SKM-1 (cell line): ENCODE measurements around the gene KRTAP12-2.
"Not testable (repeated sequence)": the region's sequence is repeated elsewhere in the genome, so short reads cannot be mapped to it uniquely, and the experiment has no call there.

Experiments
- DNase-seq: peaks from one replicate; lab custom pipeline; 2025; ENCODE audit not compliant: unreplicated experiment; lab: John Stamatoyannopoulos, UW

The KRTAP12-2 gene

DNA sequence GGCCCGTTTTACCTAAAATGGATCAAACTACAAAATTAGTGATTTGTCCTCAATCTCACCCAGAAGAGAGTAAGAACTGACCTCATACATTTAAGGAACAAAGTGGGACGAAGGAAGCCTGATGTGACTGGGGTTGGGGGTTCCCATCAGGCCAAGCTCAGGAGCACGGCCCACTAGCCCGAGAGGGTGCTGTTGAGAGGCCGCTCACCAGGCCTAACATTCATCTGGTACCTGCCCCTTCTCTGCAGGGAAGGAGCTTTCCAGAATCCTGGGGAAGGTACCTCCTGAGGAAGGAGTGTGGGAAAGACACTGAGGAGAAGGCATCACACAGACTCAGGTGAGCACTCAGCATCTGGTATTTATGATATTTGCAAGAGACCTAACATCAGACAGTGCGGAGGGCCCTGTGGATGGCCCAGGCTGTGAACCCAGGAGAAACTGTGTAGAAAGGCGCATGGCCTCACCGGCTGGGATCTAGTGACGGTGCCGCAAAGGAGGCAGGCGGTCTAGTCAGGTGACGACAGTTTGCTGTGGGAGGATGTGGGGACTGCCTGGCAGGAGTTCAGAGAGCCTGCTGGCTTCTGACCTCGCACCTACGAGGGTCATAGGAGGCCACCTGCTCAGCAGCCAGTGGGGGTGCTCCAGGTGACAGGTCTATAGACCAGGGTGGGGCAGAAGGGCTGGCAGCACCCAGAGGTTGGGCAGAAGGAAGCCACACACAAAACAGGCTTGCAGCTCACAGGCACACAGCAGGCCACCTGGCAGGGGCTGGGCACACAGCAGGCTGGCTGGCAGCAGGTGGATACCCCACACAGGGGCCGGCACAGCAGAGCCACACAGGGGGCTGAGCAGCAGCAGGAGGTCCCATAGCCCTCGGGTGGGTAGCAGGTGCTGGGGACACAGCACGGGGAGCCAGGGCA is 12.8 kb downstream of the KRTAP12-2 start:
- DNase-seq, result no peak

DNA sequence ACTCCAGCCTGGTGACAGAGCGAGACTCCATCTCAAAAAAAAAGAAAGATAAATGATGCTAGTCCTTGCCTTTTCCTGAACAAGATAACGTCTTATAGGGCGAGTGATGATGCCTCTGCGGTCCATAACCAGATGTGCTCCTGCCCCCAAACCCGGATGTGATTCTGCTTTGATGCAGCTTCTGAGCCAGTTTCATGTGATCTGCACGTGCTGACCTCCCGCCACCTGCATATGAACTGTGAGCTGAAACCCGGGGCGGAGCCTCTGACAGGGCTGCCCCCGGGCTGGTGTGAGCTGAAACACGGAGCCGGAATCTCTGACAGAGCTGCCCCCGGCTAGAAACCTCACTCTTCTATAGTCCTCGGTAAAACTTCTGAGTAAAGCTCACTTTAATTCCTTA is 13.6 kb downstream of the KRTAP12-2 start:
- DNase-seq, result no peak

DNA sequence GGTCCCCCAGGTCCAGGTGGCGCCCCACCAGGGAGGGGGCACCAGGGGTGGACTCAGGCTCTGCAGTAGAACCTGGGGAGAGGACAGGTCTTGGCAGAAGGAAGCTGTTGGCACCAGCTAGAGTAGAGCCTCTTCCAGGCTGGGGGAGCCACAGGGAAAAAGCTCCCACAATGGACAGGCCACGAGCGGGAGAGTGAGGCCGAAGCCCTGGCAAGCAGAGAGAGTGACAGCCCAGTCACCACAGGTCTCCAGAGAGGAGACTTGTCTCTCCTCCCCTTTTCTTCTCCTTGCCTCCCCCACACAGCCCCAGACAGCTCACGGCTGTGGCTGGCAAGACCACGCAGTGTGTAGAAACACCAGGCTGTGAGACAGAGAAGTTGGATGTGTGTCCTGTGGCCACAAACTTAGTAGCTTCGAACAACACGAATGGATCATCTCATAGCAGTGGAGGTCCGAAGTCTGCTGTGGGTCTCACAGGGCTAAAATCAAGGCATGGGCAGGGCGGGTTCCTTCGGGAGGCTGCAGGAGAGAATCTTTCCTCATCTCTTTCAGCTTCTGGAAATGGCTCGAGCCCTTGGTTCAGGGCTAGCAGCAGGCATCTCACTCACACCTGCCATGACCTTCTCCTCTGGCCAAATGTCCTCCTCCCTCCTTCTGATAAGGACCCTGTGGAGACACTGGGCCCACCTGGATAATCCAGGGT is 15.6 kb downstream of the KRTAP12-2 start:
- DNase-seq, result no peak

DNA sequence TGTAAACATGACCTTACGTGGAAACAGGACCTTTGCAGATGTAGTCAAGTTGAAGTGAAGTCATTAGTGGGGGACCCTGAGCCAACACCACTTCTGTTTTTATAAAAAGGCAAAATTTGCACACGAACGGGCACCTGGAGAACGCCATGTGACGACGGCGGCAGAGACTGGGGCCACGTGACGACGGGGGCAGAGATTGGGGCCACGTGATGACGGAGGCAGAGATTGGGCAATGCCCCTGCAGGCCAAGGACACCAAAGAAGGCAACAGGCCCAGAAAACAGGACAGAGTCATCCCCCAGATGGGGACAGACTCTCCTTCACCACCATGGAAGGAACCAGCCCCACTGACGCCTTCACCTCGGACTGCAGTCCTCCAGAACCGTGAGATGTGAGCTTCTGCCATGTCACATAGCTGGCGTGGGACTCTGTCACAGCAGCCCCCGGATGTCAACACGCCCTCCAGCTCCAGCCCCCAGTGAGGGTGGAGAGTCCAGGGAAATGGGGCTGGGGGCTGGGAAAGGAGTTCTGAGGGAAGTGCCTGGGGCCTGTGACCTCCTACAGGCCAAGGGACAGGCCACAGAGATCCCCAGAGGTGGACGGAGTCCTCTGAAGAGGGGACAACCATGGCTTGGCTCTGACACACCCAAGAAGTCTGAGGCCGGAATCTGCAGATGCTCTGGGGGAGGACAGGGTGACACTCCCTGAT is 16.3 kb downstream of the KRTAP12-2 start:
- DNase-seq, result no peak

DNA sequence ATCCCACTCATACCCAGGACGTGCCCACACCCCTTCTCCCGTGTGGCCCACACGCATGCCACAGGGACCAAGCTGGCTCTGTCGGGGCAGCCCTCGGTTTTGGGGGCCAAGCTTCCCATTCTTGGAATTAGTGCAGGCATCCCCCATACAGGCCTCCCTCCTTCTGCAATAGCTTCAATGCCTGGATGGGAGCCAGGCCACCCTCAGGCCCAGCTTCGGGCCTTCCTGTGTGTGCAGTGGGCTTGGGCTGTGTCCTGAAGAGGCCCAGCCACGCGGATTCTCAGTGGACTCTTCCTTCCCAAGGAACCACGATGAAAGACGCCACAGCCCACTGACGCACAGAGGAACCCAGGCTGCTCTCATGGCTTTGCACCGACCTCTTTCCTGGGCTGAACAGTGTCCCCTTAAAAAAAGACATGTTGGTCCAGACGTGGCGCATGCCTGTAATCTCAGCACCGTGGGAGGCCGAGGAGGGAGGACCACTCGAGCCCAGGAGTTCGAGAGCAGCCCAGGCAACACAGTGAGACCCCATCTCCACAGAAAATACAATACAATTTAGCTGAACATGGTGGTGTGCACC is 17.1 kb downstream of the KRTAP12-2 start:
- no peak for DNase-seq

DNA sequence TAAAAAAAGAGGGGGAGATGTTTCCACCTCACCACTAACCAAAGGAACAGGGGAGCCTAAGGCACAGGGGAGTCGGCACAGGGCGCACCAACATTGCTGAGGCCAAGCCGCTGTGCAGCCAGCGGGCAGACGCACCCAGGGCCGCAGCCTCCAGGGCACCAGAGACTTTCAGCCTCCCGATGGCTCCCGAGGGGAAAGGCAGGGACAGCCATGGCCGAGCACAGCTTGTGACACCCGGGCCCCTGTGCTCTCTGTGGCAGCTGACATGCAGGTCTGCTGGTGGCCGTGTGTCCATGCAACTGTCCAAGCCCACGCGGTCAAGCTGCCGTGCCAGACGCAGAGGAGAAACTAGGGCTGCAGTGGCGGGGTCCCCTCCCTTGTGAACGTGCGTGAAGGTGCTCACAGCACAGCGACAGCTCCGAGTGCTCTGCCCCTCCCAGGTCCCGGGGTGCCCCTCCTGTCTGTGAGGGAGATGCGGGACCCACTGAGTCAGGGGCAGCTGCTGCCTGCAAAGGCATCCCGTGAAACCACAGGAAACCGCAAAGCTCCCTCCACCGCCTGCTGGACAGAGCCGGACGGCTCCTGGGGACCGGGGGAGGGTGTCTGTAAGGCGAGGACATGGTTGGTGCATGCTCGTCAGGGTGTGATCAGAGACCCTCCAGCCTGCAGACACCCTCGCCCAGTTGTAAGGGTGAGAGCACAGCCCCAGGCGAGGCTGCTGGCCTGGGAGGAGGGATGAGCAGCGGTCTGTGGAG is 18.0 kb downstream of the KRTAP12-2 start:
- DNase-seq, result no peak

DNA sequence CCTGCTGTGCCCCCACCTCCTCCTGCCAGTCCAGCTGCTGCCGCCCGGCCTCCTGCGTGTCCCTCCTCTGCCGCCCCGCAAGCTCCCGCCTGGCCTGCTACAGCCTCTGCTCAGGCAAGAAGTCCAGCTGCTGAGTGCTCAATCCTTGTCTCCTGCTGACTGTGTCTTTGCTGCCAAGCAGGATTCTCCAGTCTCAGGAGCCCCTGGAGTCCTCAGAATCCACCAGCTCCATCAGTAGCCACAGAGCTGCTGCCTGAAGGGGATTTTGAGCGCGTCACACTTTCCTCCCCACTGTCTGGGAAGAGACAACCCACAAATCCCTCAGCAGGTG is 19.5 kb downstream of the KRTAP12-2 start:
- no peak for DNase-seq

DNA sequence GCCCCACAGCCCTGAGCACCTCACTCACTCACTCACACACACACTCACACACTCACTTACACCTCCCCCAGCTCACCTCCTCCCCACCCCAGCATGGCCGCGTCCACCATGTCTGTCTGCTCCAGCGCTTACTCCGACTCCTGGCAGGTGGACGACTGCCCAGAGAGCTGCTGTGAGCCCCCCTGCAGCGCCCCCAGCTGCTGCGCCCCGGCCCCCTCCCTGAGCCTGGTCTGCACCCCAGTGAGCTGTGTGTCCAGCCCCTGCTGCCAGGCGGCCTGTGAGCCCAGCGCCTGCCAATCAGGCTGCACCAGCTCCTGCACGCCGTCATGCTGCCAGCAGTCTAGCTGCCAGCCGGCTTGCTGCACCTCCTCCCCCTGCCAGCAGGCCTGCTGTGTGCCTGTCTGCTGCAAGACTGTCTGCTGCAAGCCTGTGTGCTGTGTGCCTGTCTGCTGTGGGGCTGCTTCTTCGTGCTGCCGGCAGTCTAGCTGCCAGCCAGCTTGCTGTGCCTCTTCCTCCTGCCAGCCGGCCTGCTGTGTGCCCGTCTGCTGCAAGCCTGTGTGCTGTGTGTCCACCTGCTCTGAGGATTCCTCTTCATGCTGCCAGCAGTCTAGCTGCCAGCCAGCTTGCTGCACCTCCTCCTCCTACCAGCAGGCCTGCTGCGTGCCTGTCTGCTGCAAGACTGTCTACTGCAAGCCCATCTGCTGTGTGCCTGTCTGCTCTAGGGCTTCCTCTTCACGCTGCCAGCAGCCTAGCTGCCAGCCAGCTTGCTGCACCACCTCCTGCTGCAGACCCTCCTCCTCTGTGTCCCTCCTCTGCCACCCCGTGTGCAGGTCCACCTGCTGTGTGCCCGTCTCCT is 20.1 kb downstream of the KRTAP12-2 start, which contains the start of gene KRTAP10-11:
Gene KRTAP10-11, plus strand, starts transcription at position 49 of the 856 bp plus-strand sequence. Its CDS starts 45 bp downstream, at position 94.
- not testable (repeated sequence) for DNase-seq

DNA sequence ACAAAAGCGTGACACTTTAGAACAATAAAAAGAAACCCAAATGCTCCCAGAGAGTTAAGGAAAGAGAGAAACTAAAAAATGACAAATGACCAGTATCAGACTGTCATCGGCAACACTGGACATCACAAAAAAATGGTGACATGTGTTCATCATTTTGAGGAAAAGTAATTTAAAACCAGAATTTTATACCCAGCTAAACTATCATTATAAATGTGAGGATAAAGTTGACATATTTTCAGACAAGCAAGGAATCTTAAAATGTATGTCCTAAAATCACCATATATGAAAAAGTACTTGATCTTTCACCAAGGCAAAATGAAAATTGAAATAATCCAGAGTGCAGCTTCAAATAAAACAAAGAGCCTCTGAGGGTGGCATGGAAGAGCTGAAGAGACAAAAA is 21.8 kb downstream of the KRTAP12-2 start:
- no peak for DNase-seq

DNA sequence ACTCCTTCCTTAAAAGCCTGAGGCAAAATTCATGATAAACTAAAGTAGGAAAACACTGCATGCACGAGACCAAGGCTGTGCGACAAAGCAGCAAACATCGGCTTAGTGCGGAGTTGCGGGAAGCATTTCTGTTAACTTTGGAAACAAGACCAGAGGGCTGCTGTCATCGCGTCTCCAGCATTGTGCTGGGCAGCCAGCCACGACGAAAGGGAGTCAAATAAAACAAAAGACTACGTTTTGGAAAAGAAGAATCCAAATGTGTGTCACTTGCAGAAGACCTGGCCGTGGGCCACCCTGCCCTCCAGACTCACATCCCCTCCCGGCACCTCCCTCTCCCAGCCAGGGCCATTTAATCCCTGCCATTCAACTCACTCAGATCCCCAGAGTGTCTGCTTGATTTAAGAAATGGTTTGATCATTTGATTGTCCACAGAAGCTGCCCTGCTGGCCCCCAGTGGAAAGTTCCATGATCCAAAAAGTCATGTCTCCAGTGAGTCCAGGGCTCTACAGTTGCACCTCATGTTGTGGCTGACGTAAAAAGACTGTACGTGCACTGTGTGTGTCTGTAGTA is 22.9 kb downstream of the KRTAP12-2 start:
- no peak for DNase-seq

DNA sequence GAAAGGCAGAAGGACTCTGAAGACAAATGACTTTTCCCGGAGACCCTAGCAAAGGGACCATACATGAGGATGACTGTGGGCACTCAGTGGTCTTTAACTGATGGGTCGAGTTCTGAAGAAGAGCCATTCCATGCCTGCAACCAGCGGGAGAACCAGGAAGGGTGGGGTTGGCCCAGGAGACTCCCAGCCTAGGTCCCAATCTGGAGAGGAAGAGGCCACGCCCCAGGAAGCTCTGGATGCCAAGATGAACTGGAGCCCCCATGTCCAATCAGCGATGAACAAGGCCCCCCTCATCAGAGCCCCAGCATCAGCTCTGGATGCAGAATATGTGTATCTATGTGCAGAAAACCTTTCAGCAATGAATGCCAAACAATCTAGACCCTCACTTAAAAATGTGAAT is 26.0 kb downstream of the KRTAP12-2 start:
- DNase-seq, result no peak

DNA sequence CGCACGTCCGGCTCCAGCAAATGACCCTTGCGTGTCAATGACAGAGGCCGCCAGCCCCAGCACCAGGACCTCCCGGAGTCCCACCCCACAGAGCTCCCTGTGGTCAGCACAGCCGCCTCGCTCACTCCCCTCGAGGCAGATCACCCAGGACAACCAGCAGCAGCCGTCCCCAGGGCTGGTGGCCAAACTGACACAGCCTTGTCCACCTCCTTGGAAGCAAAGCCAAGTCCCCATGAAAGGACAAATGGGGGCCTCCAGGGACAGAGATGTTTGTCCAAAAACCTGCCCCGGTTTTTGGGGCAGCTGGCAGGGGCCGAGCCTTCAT is 27.4 kb downstream of the KRTAP12-2 start:
- no peak for DNase-seq

DNA sequence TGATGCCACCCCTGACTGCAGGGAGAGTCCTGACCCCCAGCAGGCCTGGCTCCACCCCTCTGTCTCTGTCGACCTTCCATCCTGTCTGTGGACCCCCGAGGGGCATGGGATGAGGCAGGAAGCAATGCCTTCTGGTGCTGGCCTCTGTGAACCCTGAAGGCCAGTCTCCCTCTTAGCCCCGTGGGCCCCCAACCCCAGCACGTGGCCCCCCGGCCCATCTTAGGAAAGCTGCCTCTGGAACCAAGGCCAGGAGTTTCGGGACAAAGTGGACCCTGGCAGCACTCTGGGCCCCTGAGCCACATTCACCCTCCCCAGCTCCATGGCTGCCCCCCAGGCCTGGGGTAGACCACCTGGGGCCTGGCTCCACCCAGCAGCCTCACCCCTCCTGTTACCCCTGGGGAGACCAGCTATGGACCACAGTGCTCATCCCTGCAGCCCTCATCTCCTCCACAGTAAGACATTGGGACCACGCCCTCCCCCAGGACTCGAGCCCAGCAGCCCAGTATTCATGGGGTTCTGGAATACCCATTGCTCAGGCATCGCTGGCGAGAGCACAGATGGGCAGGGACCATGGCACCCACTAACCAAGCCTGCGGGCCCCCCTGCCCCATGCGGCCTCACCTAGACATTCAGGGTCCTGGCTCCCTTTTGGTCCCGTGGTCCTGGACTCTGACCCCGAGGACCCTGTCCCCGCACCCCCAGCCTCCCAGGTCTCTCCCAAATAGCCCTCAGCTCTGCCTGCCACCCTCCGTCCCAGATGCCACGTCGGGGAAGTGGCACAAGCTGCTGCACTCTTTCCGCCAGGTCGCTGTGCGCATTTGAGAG is 28.0 kb downstream of the KRTAP12-2 start:
- DNase-seq, result not testable (repeated sequence)

DNA sequence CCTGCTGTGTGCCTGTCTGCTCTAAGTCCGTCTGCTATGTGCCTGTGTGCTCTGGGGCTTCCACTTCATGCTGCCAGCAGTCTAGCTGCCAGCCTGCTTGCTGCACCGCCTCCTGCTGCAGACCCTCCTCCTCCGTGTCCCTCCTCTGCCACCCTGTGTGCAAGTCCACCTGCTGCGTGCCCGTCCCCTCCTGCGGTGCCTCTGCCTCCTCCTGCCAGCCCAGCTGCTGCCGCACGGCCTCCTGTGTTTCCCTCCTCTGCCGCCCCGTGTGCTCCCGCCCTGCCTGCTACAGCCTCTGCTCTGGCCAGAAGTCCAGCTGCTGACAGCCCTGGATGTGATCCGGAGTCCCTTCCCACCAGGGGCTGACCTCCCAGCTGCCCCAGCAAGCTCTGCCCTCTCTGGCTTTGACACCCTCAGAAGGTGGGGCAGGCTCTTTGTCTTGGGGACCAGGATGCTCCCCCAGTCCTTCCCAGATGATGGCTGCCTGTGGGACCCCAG is 28.8 kb downstream of the KRTAP12-2 start:
- not testable (repeated sequence) for DNase-seq

DNA sequence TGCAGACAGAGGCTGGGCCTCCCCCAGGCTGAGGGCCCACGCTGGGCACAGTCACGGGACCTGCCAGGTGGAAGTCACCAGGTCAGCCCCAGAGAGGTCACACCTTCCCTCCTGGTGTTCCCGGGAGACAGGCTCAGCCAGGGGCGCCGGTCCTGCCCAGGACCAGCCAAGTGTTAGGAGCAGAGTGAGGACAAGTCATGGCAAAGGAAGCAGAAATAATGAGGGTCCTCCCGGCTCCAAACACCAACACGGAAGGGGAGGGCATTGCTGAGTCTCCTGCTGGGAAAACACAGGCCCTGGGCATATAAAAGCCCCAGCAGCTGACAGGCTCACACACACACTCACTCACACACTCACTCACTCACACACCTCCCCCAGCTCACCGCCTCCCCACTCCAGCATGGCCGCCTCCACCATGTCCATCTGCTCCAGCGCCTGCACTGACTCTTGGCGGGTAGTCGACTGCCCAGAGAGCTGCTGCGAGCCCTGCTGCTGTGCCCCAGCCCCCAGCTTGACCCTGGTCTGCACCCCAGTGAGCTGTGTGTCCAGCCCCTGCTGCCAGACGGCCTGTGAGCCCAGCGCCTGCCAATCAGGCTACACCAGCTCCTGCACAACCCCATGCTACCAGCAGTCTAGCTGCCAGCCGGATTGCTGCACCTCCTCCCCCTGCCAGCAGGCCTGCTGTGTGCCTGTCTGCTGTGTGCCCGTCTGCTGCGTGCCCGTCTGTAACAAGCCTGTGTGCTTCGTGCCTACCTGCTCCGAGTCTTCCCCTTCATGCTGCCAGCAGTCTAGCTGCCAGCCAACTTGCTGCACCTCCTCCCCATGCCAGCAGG is 29.5 kb downstream of the KRTAP12-2 start, which contains the start of gene KRTAP10-10:
Gene KRTAP10-10, plus strand, starts transcription at position 339 of the 833 bp plus-strand sequence. Its CDS starts 62 bp downstream, at position 401.
- no peak for DNase-seq

DNA sequence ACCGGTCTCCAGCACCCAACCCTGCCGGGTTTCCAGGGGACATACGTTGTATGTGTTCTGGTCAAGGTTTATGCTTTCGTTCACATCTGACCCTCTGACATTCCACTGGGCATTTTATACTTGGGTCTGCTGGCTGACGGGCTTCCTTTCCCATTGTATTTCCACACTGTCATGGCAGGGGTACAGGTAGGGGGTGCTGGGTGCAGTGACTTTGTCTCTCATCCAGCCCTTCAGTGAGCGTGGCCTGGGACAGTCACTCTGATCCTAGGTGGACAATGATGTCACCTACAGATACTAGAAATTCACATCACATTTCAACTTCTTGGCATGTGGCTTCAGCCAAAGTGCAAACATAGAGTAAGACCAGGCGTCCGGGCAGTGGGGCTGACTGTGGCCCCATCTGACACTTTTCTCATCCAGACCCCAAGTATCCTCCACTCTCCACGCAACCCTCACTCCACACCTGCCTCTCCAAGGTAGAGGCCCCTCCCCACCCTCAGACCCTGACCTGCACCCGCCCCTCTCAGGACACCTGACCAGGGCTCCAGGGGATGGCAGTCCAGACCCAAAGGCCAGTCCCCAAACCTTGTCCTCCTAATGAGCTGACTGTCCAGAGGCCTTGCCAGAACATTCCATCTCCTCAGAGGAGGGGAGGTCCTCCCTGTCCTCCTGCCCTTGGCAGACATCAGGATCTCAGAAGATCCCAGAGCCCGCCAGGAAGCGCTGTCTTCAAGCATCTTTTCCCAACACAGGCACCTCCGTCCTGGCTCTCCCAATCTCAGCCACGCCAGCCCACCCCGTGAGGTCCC is 30.3 kb downstream of the KRTAP12-2 start:
- DNase-seq, result no peak

DNA sequence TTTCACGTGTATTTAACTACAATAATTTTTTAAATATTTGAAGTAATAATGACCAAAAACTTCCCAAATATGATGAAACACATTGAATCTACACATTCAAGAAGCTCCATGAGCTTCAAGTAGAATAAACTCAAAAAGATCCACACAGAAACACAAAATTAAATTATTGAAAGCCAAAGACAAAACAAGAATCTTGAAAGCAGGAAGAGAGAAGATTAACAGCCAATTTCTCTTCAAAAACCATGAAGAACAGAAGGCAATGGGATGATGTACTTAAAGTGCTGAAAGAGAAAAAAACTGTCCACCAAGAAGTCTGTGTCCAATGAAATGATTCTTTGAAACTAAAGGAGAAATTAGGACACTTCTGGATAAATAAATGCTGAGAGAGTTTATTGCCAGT is 34.7 kb downstream of the KRTAP12-2 start:
- DNase-seq, result no peak
